Mucosa of stomach (tissue), 1 donor: ENCODE results near the gene AKAP13.

Experiments
- H3K27me3 ChIP-seq: one replicate; pipeline ENCODE4 v1.7.0; 2013; ENCODE audit warnings: mild to moderate bottlenecking, low read length; ENCODE audit not compliant: control insufficient read depth, insufficient read depth
- H3K36me3 ChIP-seq: one replicate; pipeline ENCODE4 v1.7.0; 2013; ENCODE audit warnings: low read length; ENCODE audit not compliant: control insufficient read depth, insufficient read depth
- H3K4me1 ChIP-seq: one replicate; pipeline ENCODE4 v1.7.0; 2013; ENCODE audit warnings: mild to moderate bottlenecking, low read length; ENCODE audit not compliant: control insufficient read depth, insufficient read depth
- H3K4me3 ChIP-seq: one replicate; pipeline ENCODE4 v1.7.0; 2013; ENCODE audit warnings: low read length
- H3K9ac ChIP-seq: one replicate; pipeline ENCODE4 v1.7.0; 2013; ENCODE audit warnings: mild to moderate bottlenecking, low read length, moderate library complexity
- H3K9me3 ChIP-seq: one replicate; pipeline ENCODE4 v1.7.0; 2013; ENCODE audit warnings: mild to moderate bottlenecking, low read length, moderate library complexity; ENCODE audit not compliant: control insufficient read depth
- donor health status: Pancreatic carcinoma.

The AKAP13 gene

GRCh38 chr15:85614059-85614458 lies 233.7 kb downstream of the AKAP13 start:
- Histone ChIP-seq H3K4me3 (no peak overlapping the region), H3K27me3 (no peaks in the 10 kb centered on the region), H3K36me3 (peaks cover 3% of the 10 kb centered on the region), H3K9ac (no peak overlapping the region), H3K4me1 (peaks cover 37% of the 10 kb centered on the region), H3K9me3 (no peaks in the 10 kb centered on the region)

- H3K27me3 ChIP-seq, result no peaks in the 10 kb centered on the region
- H3K4me1 ChIP-seq, result peaks cover 38% of the 10 kb centered on the region
- no peaks in the 10 kb centered on the region for H3K9me3 ChIP-seq
- no peaks in the 10 kb centered on the region for H3K36me3 ChIP-seq
- no peak overlapping the region for H3K4me3 ChIP-seq
- H3K9ac ChIP-seq, result no peak overlapping the region
Observed at GRCh38 chr15:85615930-85616329, 235.5 kb downstream of the AKAP13 start.

- Histone ChIP-seq H3K4me3 (no peak overlapping the region), H3K27me3 (no peaks in the 10 kb centered on the region), H3K9ac (no peak overlapping the region), H3K36me3 (no peaks in the 10 kb centered on the region), H3K4me1 (peaks cover 38% of the 10 kb centered on the region), H3K9me3 (no peaks in the 10 kb centered on the region)
Observed at GRCh38 chr15:85616549-85617110, 236.2 kb downstream of the AKAP13 start.

GRCh38 chr15:85618228-85618505 lies 237.8 kb downstream of the AKAP13 start:
- Histone ChIP-seq H3K9me3 (no peaks in the 10 kb centered on the region), H3K36me3 (no peaks in the 10 kb centered on the region), H3K9ac (no peak overlapping the region), H3K4me1 (peaks cover 38% of the 10 kb centered on the region), H3K4me3 (no peak overlapping the region), H3K27me3 (no peaks in the 10 kb centered on the region)

GRCh38 chr15:85618956-85619491 lies 238.6 kb downstream of the AKAP13 start:
- H3K9ac ChIP-seq, result peak overlapping the region; percentile 19
- H3K4me3 ChIP-seq, result no peak overlapping the region
- H3K4me1 ChIP-seq, result peaks cover 38% of the 10 kb centered on the region
- H3K27me3 ChIP-seq, result no peaks in the 10 kb centered on the region
- H3K9me3 ChIP-seq, result no peaks in the 10 kb centered on the region
- no peaks in the 10 kb centered on the region for H3K36me3 ChIP-seq

- Histone ChIP-seq H3K4me3 (no peak overlapping the region), H3K36me3 (no peaks in the 10 kb centered on the region), H3K4me1 (peaks cover 45% of the 10 kb centered on the region), H3K27me3 (no peaks in the 10 kb centered on the region), H3K9ac (peak overlapping the region; percentile 19), H3K9me3 (no peaks in the 10 kb centered on the region)
Observed at GRCh38 chr15:85619992-85620689, 239.7 kb downstream of the AKAP13 start.

- Histone ChIP-seq H3K9me3 (no peaks in the 10 kb centered on the region), H3K4me3 (no peak overlapping the region), H3K36me3 (no peaks in the 10 kb centered on the region), H3K27me3 (no peaks in the 10 kb centered on the region), H3K4me1 (peaks cover 49% of the 10 kb centered on the region), H3K9ac (peak overlapping the region; percentile 19)
Observed at GRCh38 chr15:85620690-85621049, 240.3 kb downstream of the AKAP13 start.

- peaks cover 49% of the 10 kb centered on the region for H3K4me1 ChIP-seq
- H3K9ac ChIP-seq, result peak overlapping the region; percentile 19
- H3K27me3 ChIP-seq, result no peaks in the 10 kb centered on the region
- no peaks in the 10 kb centered on the region for H3K9me3 ChIP-seq
- no peak overlapping the region for H3K4me3 ChIP-seq
- H3K36me3 ChIP-seq, result no peaks in the 10 kb centered on the region
Observed at GRCh38 chr15:85621094-85621493, 240.7 kb downstream of the AKAP13 start.

- Histone ChIP-seq H3K4me3 (no peak overlapping the region), H3K4me1 (peaks cover 38% of the 10 kb centered on the region), H3K27me3 (no peaks in the 10 kb centered on the region), H3K9ac (no peak overlapping the region), H3K9me3 (no peaks in the 10 kb centered on the region), H3K36me3 (no peaks in the 10 kb centered on the region)
Observed at GRCh38 chr15:85622221-85622831, 241.9 kb downstream of the AKAP13 start.

- H3K36me3 ChIP-seq, result no peaks in the 10 kb centered on the region
- no peaks in the 10 kb centered on the region for H3K27me3 ChIP-seq
- peak overlapping the region; percentile 10 for H3K9ac ChIP-seq
- H3K4me3 ChIP-seq, result no peak overlapping the region
- peaks cover 26% of the 10 kb centered on the region for H3K4me1 ChIP-seq
- H3K9me3 ChIP-seq, result no peaks in the 10 kb centered on the region
Observed at GRCh38 chr15:85623315-85624049, 243.1 kb downstream of the AKAP13 start.

GRCh38 chr15:85624291-85624801 lies 243.9 kb downstream of the AKAP13 start:
- Histone ChIP-seq H3K27me3 (no peaks in the 10 kb centered on the region), H3K9ac (peak overlapping the region; percentile 10), H3K36me3 (no peaks in the 10 kb centered on the region), H3K4me1 (peaks cover 18% of the 10 kb centered on the region), H3K9me3 (no peaks in the 10 kb centered on the region), H3K4me3 (no peak overlapping the region)
